K562 (cell line): ENCODE results near the gene MRAP2. TPM values are rescaled to one million over a fixed set of nuclear protein-coding genes. Genes with fewer than 3 reads are reported as not detected.
A peak's percentile ranks its signal among the peaks of the same experiment; 100 is the strongest.

Experiments used
- ATAC-seq: fragments of 200-7000 bp; cut with Tn5 transposase; 3 replicates; pipeline ENCODE4 v1.9.1; 2020; ENCODE audit warnings: moderate library complexity
- BruUV-seq: library from RNA; stranded (reverse); fragments of 400-500 nt; replicated peaks from 2 replicates; lab custom pipeline; 2021; lab: Mats Ljungman, UMichigan
- CTCF ChIA-PET: fragments of 300-600 bp; formaldehyde crosslinking; extraction: SDS; loops from one replicate; lab custom pipeline; 2021; ENCODE audit warnings: low intra/inter-chr PET ratio; lab: Yijun Ruan, JAX
- POLR2A ChIA-PET: fragments of 300-600, 350-650 bp; sonication (Branson Sonifier 250); formaldehyde crosslinking; extraction: SDS; loops from one replicate; lab custom pipeline; 2021; ENCODE audit warnings: antibody characterized with exemption, inconsistent platforms; lab: Yijun Ruan, JAX
- DNase-seq, 4 experiments: peaks; one replicate each; pipeline versions ENCODE4 v3.0.0 to v3.0.0-alpha.2; 2011 to 2018; ENCODE audit warnings: low spot score in 3 of 4, mixed read lengths in 3 of 4; ENCODE audit errors: extremely low read depth in 1 of 4
- FAIRE-seq: peaks from 2 replicates; lab custom pipeline; 2011; peaks lifted over from hg19 to GRCh38; lab: Jason Lieb, UNC
- H2AFZ ChIP-seq: 2 replicates; pipeline ENCODE4 v1.6.0; 2011; ENCODE audit warnings: low read depth, low read length, control low read depth, inconsistent platforms
- H3K27ac ChIP-seq: fragments of 200-600 bp; 3 replicates; pipeline ENCODE4 v1.8.0; 2011; ENCODE audit warnings: low read depth, mild to moderate bottlenecking, control low read depth, inconsistent platforms, low read length, moderate library complexity, mixed read lengths; ENCODE audit errors: extremely low read depth
- H3K27me3 ChIP-seq, 2 experiments: fragments of 300-600 bp in 1 of 2; 2 replicates in 1 of 2; 3 replicates in 1 of 2; pipeline versions ENCODE4 v1.6.0 to v1.8.0; 2011; ENCODE audit warnings: inconsistent platforms in 2 of 2, low read length in 2 of 2, mild to moderate bottlenecking in 1 of 2, mixed read lengths in 1 of 2, moderate library complexity in 1 of 2; ENCODE audit not compliant: control insufficient read depth in 2 of 2, insufficient read depth in 2 of 2
- H3K36me3 ChIP-seq: fragments of 300-600 bp; 3 replicates; pipeline ENCODE4 v1.8.0; 2011; ENCODE audit warnings: mild to moderate bottlenecking, low read length, inconsistent platforms; ENCODE audit not compliant: control insufficient read depth, insufficient read depth
- H3K4me1 ChIP-seq, 2 experiments: fragments of 200-600 bp in 1 of 2; replicated peaks in 1 of 2; 2 replicates in 1 of 2; 3 replicates in 1 of 2; pipeline versions ENCODE4 v1.5.1 to v1.8.0; 2011; ENCODE audit warnings: inconsistent platforms in 2 of 2, low read length in 2 of 2, mild to moderate bottlenecking in 1 of 2, mixed read lengths in 1 of 2, moderate library complexity in 1 of 2; ENCODE audit not compliant: control insufficient read depth in 2 of 2, insufficient read depth in 2 of 2
- H3K4me2 ChIP-seq: 2 replicates; pipeline ENCODE4 v1.6.1; 2011; ENCODE audit warnings: low read length, control low read depth, inconsistent platforms, mixed read lengths; ENCODE audit not compliant: insufficient read depth
- H3K4me3 ChIP-seq: fragments of 200-600 bp; sonication (generic), shearing (Covaris generic); 2 replicates; pipeline ENCODE4 v1.5.1; 2016; ENCODE audit warnings: control low read depth, inconsistent platforms
- H3K79me2 ChIP-seq: fragments of 200-600 bp; 3 replicates; pipeline ENCODE4 v1.8.0; 2011; ENCODE audit warnings: low read length, inconsistent platforms; ENCODE audit not compliant: control insufficient read depth, insufficient read depth
- H3K9ac ChIP-seq, 2 experiments: 2 replicates each; pipeline versions ENCODE4 v1.6.0 to v1.6.1; 2011; ENCODE audit warnings: low read depth in 2 of 2, low read length in 2 of 2, control low read depth in 1 of 2, inconsistent platforms in 1 of 2, mild to moderate bottlenecking in 1 of 2, mixed read lengths in 1 of 2; ENCODE audit not compliant: insufficient read depth in 1 of 2
- H3K9me1 ChIP-seq: one replicate; pipeline ENCODE4 v1.6.0; 2011; ENCODE audit warnings: inconsistent platforms, mild to moderate bottlenecking, low read length, moderate library complexity; ENCODE audit not compliant: control insufficient read depth, insufficient read depth
- H3K9me3 ChIP-seq: replicated peaks from 2 replicates; pipeline ENCODE4 v1.5.1; 2011; ENCODE audit warnings: low read depth, low read length, inconsistent platforms; ENCODE audit not compliant: control insufficient read depth, insufficient read depth
- H4K20me1 ChIP-seq: replicated peaks from 2 replicates; pipeline ENCODE4 v1.6.1; 2011; ENCODE audit warnings: low read length, inconsistent platforms, mixed read lengths; ENCODE audit not compliant: control insufficient read depth, insufficient read depth
- CXXC5 ChIP-seq: fragments of 250-450 bp; sonication (Bioruptor Pico); IDR thresholded peaks from 2 replicates; pipeline ENCODE4 v1.8.0; 2022; ENCODE audit warnings: inconsistent platforms, mild to moderate bottlenecking, moderate library complexity
- DMBX1 ChIP-seq: fragments of 250-450 bp; sonication (Bioruptor Pico); IDR thresholded peaks from 2 replicates; pipeline ENCODE4 v1.8.0; 2022; ENCODE audit warnings: inconsistent platforms, mild to moderate bottlenecking, moderate library complexity, borderline replicate concordance
- ESRRA ChIP-seq: fragments of 450-650 bp; IDR thresholded peaks from 2 replicates; pipeline ENCODE4 v1.6.1; 2014; ENCODE audit warnings: low read depth, mild to moderate bottlenecking, moderate library complexity, borderline replicate concordance
- PBX2 ChIP-seq, 2 experiments: IDR thresholded peaks in 1 of 2; conservative IDR thresholded peaks in 1 of 2; 2 replicates each; pipeline ENCODE4 v1.6.1; 2016; ENCODE audit warnings: low read depth in 2 of 2, mild to moderate bottlenecking in 1 of 2, missing compliant biosample characterization in 1 of 2, missing genetic modification characterization in 1 of 2, moderate library complexity in 1 of 2
- POLR2AphosphoS5 ChIP-seq: IDR thresholded peaks from 2 replicates; pipeline ENCODE4 v1.6.1; 2011; ENCODE audit warnings: mild to moderate bottlenecking, low read depth, low read length, moderate library complexity; ENCODE audit not compliant: control insufficient read depth, insufficient read depth
- RBM14 ChIP-seq: fragments of 200-400 bp; formaldehyde crosslinking; IDR thresholded peaks from 2 replicates; pipeline ENCODE4 v1.6.1; 2018; ENCODE audit warnings: low read depth, mild to moderate bottlenecking, low read length, moderate library complexity, borderline replicate concordance; ENCODE audit not compliant: insufficient read depth
- SRSF7 ChIP-seq: fragments of 200-400 bp; formaldehyde crosslinking; optimal IDR thresholded peaks from 2 replicates; pipeline ENCODE3; 2017; ENCODE audit warnings: mild to moderate bottlenecking, low read depth, low read length
- STAT5A ChIP-seq: IDR thresholded peaks from 2 replicates; pipeline ENCODE4 v1.6.1; 2012; ENCODE audit warnings: low read length, inconsistent platforms, borderline replicate concordance
- WGBS: fragments of 100-300 bp; shearing (Covaris generic); methylation state at CpG from one replicate; pipeline ENCODE4 v1.1.6; 2016; ENCODE audit warnings: low coverage, mixed read lengths; ENCODE audit not compliant: insufficient coverage; ENCODE audit errors: missing lambda C conversion rate; 5-methylcytosine and 5-hydroxymethylcytosine counted together
- in situ Hi-C: fragments of 300-500 bp; cut with MboI; formaldehyde crosslinking; loops from 4 replicates; pipeline ENCODE4 v1.15.0; 2018; ENCODE audit warnings: inconsistent platforms, mixed read lengths
- intact Hi-C: fragments of 100-400 bp; cut with micrococcal nuclease; formaldehyde crosslinking; loops from 2 replicates; pipeline ENCODE4 v1.14.2; 2022
- polyA plus RNA-seq, 8 experiments: library from polyadenylated mRNA; depleted of rRNA in 4 of 8; stranded (reverse) in 5 of 8; unstranded in 3 of 8; fragments of >200 nt; fragmentation: Nextera tagmentation in 2 of 8; fragmentation: Illumina TruSeq in 1 of 8; extraction: Ambion mirVana in 2 of 8; extraction: Trizol in 1 of 8; gene quantifications; 2 replicates each; pipeline versions ENCODE4 v1.2.1 to v1.2.3, GENCODE V29; 2011 to 2014; ENCODE audit warnings: inconsistent platforms in 1 of 8, missing spikeins in 1 of 8
- total RNA-seq, 7 experiments: library from RNA; depleted of rRNA in 6 of 7; stranded (reverse); fragments of >200 nt in 6 of 7; fragmentation: Illumina TruSeq in 2 of 7; extraction: Trizol in 2 of 7; gene quantifications; 2 replicates each; pipeline versions ENCODE4 v1.2.1 to v1.2.3, GENCODE V29; 2011 to 2021; ENCODE audit warnings: low replicate concordance in 1 of 7
- TF ChIP-seq, protein P1 (sequence below): fragments of 250-450 bp; sonication (Bioruptor Pico); IDR thresholded peaks from 2 replicates; pipeline ENCODE4 v1.8.0; 2022; ENCODE audit warnings: inconsistent platforms, mild to moderate bottlenecking, moderate library complexity, borderline replicate concordance

The MRAP2 gene
- total and polyA plus RNA-seq, 9 of the 15 experiments (the other 6 are each of a cell fraction or from before 2014, with no cell fraction given) = 5.9 to 38.9 (median 9.3) TPM

GRCh38 chr6:84033523-84034451 lies at the start of gene MRAP2 (continued):
- TF ChIP-seq PBX2 (CRISPR knock-in tag; IDR thresholded peaks at IDR 0.05; ENCODE audit: low read depth) (no peak), PBX2 (tag; conservative IDR thresholded peaks at IDR 0.05; ENCODE audit: low read depth) (no peak), SRSF7 (no peak), RBM14 (0 out of 2 replicates have a peak, but pooled peaks have one; percentile 79)

DNA sequence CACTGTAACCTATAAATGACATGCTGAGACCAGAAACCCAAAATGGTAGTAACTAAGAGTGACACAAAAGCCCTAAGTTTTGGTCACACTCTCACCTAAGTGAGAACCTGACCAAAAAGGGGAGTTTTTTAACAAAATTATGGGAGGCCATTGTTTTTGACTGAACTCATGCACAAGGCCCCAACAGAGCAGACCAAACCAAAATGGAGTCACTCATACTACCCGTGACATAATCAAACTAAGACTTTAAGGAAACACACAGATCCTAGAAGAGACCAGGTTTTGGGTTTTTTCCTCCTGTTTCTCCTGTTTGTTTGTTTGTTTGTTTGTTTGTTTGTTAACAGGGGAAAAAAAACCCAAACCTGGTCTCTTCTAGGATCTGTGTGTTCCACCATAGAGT lies 49.2 kb upstream of the MRAP2 start:
- intact Hi-C loops = no loop called here
- no peak for TF ChIP-seq STAT5A
- no peak for TF ChIP-seq POLR2AphosphoS5
- peak; percentile 73; the same call in 1 of the 2 replicates for TF ChIP-seq DMBX1 (CRISPR knock-in tag)
- TF ChIP-seq, protein P1, sequence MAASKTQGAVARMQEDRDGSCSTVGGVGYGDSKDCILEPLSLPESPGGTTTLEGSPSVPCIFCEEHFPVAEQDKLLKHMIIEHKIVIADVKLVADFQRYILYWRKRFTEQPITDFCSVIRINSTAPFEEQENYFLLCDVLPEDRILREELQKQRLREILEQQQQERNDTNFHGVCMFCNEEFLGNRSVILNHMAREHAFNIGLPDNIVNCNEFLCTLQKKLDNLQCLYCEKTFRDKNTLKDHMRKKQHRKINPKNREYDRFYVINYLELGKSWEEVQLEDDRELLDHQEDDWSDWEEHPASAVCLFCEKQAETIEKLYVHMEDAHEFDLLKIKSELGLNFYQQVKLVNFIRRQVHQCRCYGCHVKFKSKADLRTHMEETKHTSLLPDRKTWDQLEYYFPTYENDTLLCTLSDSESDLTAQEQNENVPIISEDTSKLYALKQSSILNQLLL = no peak
- 0 out of 2 replicates have a peak, but pooled peaks have one; percentile 42 for TF ChIP-seq CXXC5 (CRISPR knock-in tag)
- TF ChIP-seq ESRRA = no peak

More for the DNA sequence above, 49.2 kb upstream of the MRAP2 start:
- CTCF ChIA-PET = no interaction called here
- no peak for DNase-seq
- H3K9ac ChIP-seq = no peak overlapping the region
- in situ Hi-C loops = no loop called here
- ATAC-seq = no peak
- H3K27ac ChIP-seq = no peak overlapping the region
- no peak for FAIRE-seq
- H3K9me1 ChIP-seq = no peaks in the 10 kb centered on the region
- H2AFZ ChIP-seq = peak overlapping the region; percentile 36; the same call in 1 of the 2 replicates
- no peaks in the 10 kb centered on the region for H3K27me3 ChIP-seq
- peaks cover 12% of the 10 kb centered on the region for H3K9me3 ChIP-seq
- no TSS peak for BruUV-seq
- no peaks in the 10 kb centered on the region for H3K36me3 ChIP-seq
- WGBS = 89% methylated on average over 1 of the region's 1 CpG
- no peak overlapping the region for H3K4me2 ChIP-seq
- H3K4me3 ChIP-seq = no peak overlapping the region
- H3K79me2 ChIP-seq = no peaks in the 10 kb centered on the region
- no peaks in the 10 kb centered on the region for H4K20me1 ChIP-seq
- peaks cover 0 to 2% of the 10 kb centered on the region in 2 experiments; a peak in 1 of 5 replicates for H3K4me1 ChIP-seq
- POLR2A ChIA-PET = no interaction called here
